HEK293T (cell line): Measurements from ENCODE around the gene PDE6B.

Source experiments
- CTCF ChIA-PET: fragments of 350-600 bp; formaldehyde crosslinking; extraction: SDS; loops from one replicate; lab custom pipeline; 2021; ENCODE audit warnings: antibody characterized with exemption, inconsistent platforms; lab: Yijun Ruan, JAX
- POLR2A ChIA-PET: fragments of 350-600 bp; formaldehyde crosslinking; extraction: SDS; loops from one replicate; lab custom pipeline; 2020; ENCODE audit warnings: antibody characterized with exemption, inconsistent platforms; lab: Yijun Ruan, JAX
- DNase-seq: peaks from one replicate; pipeline ENCODE4 v3.0.0; 2012; ENCODE audit warnings: mixed read lengths; ENCODE audit errors: extremely low spot score
- ARNT ChIP-seq: fragments of 450-650 bp; IDR thresholded peaks from 2 replicates; pipeline ENCODE4 v1.6.1; 2017; ENCODE audit warnings: mild to moderate bottlenecking
- BHLHE40 ChIP-seq: fragments of 450-650 bp; IDR thresholded peaks from 2 replicates; pipeline ENCODE4 v1.6.1; 2016; ENCODE audit warnings: mild to moderate bottlenecking, moderate library complexity, borderline replicate concordance
- CTBP1 ChIP-seq: fragments of 450-650 bp; IDR thresholded peaks from 2 replicates; pipeline ENCODE4 v1.6.1; 2016; ENCODE audit warnings: borderline replicate concordance
- ELF4 ChIP-seq: fragments of 450-650 bp; IDR thresholded peaks from 2 replicates; pipeline ENCODE4 v1.6.1; 2017; ENCODE audit warnings: antibody characterized with exemption
- FOXA1 ChIP-seq: fragments of 450-650 bp; IDR thresholded peaks from 2 replicates; pipeline ENCODE4 v1.6.1; 2016; ENCODE audit warnings: mild to moderate bottlenecking
- FOXK2 ChIP-seq: fragments of 450-650 bp; IDR thresholded peaks from 2 replicates; pipeline ENCODE4 v1.6.1; 2016; ENCODE audit warnings: mild to moderate bottlenecking
- FOXM1 ChIP-seq: fragments of 450-650 bp; IDR thresholded peaks from 2 replicates; pipeline ENCODE4 v1.6.1; 2017; ENCODE audit warnings: mild to moderate bottlenecking, borderline replicate concordance
- HDGF ChIP-seq: fragments of 450-650 bp; IDR thresholded peaks from 2 replicates; pipeline ENCODE4 v1.6.1; 2017; ENCODE audit warnings: antibody characterized with exemption, borderline replicate concordance
- L3MBTL2 ChIP-seq: fragments of 450-650 bp; conservative IDR thresholded peaks from 2 replicates; pipeline ENCODE4 v1.6.1; 2016; ENCODE audit warnings: mild to moderate bottlenecking
- LEF1 ChIP-seq: fragments of 450-650 bp; IDR thresholded peaks from 2 replicates; pipeline ENCODE4 v1.6.1; 2017; ENCODE audit warnings: mild to moderate bottlenecking, borderline replicate concordance
- NFRKB ChIP-seq: fragments of 450-650 bp; IDR thresholded peaks from 2 replicates; pipeline ENCODE4 v1.6.1; 2016; ENCODE audit warnings: mild to moderate bottlenecking, moderate library complexity
- SP1 ChIP-seq: fragments of 450-650 bp; IDR thresholded peaks from 2 replicates; pipeline ENCODE4 v1.6.1; 2017
- SUZ12 ChIP-seq: fragments of 450-650 bp; IDR thresholded peaks from 2 replicates; pipeline ENCODE4 v1.6.1; 2016; ENCODE audit warnings: mild to moderate bottlenecking
- TARDBP ChIP-seq: fragments of 450-650 bp; IDR thresholded peaks from 2 replicates; pipeline ENCODE4 v1.6.1; 2016
- ZNF384 ChIP-seq: fragments of 450-650 bp; IDR thresholded peaks from 2 replicates; pipeline ENCODE4 v1.6.1; 2016
- TF ChIP-seq, protein P1 (sequence below): fragments of 450-650 bp; IDR thresholded peaks from 2 replicates; pipeline ENCODE4 v1.6.1; 2016

The PDE6B gene

GRCh38 chr4:684623-685327 lies 59.4 kb downstream of the PDE6B start:
- ChIA-PET POLR2A (interaction anchor here (0.7 to 1.9 kb wide), 2 partner anchors 11 to 21 kb away, joined by 3 to 7 read pairs; partner anchors contain the start of genes ATP5ME, MYL5 and PCGF3), CTCF (interaction anchor here (1.4 to 1.6 kb wide), 3 partner anchors 7 to 57 kb away, joined by 5 to 10 read pairs (median 7); no protein-coding TSS in a partner anchor)
- DNase-seq, result no peak
- TF ChIP-seq SP1 (no peak), HDGF (no peak), ELF4 (no peak), FOXM1 (no peak), FOXA1 (no peak), FOXK2 (no peak), CTBP1 (no peak), SUZ12 (no peak), L3MBTL2 (no peak), ARNT (no peak), LEF1 (no peak), BHLHE40 (no peak), NFRKB (no peak), TARDBP (no peak), ZNF384 (no peak)
- TF ChIP-seq, protein P1, sequence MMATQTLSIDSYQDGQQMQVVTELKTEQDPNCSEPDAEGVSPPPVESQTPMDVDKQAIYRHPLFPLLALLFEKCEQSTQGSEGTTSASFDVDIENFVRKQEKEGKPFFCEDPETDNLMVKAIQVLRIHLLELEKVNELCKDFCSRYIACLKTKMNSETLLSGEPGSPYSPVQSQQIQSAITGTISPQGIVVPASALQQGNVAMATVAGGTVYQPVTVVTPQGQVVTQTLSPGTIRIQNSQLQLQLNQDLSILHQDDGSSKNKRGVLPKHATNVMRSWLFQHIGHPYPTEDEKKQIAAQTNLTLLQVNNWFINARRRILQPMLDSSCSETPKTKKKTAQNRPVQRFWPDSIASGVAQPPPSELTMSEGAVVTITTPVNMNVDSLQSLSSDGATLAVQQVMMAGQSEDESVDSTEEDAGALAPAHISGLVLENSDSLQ, result no peak

GRCh38 chr4:685679-686412 lies 60.5 kb downstream of the PDE6B start:
- TF ChIP-seq HDGF (no peak), CTBP1 (no peak), NFRKB (no peak), FOXA1 (no peak), SP1 (no peak), ZNF384 (no peak), ELF4 (no peak), FOXM1 (no peak), SUZ12 (no peak), L3MBTL2 (no peak)
- TF ChIP-seq, protein P1, result no peak
- CTCF ChIA-PET, result no interaction called here
- DNase-seq, result no peak
- POLR2A ChIA-PET, result interaction anchor here (0.6 kb wide), 1 partner anchor 12 kb away, joined by 3 read pairs; the partner anchor contains the start of genes ATP5ME and MYL5

DNA sequence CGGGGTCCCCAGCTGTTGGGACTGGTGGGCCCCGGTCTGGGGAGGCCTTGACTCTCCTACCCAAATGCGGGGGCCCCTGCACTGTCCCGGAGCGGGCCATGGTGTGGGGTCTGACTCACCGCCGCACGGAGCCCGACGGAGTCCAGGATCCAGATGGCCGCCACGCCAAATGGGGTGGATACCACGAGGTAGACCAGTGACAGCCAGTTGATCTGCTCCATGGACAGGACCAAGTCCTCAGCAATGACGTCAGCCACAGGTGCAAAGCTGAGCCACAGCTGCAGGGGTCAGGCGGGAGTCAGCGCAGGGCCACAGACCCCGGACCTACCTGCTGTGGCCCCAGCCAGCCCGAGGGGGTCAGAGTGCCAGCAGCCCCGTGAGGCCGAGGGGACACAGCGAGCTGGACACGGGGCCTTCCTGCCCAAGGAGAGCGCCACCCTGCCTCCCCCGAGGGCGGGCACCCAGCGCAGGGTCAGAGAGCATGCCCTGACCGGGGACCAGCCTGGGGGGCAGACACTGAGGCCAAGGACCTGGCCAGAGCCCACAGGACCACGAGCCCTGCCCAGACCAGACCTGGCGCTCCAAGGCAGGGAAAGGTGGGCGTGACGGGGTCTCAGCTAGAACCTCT lies 61.2 kb downstream of the PDE6B start:
- TF ChIP-seq NFRKB (no peak), FOXM1 (no peak), ARNT (no peak), TARDBP (no peak), L3MBTL2 (no peak), CTBP1 (no peak), ZNF384 (no peak), FOXA1 (no peak), BHLHE40 (no peak), SUZ12 (no peak), ELF4 (no peak), HDGF (no peak)
- TF ChIP-seq, protein P1, result no peak
- DNase-seq, result no peak
- ChIA-PET CTCF (no interaction called here), POLR2A (interaction anchor here (0.6 to 1.3 kb wide), 2 partner anchors 11 to 408 kb away, joined by 3 to 4 read pairs; no protein-coding TSS in a partner anchor)

GRCh38 chr4:687048-687970 lies 61.9 kb downstream of the PDE6B start:
- CTCF ChIA-PET, result no interaction called here
- no peak for TF ChIP-seq SP1
- TF ChIP-seq FOXK2, result no peak
- no peak for TF ChIP-seq BHLHE40
- TF ChIP-seq ARNT, result no peak
- TF ChIP-seq ELF4, result no peak
- TF ChIP-seq ZNF384, result no peak
- POLR2A ChIA-PET, result interaction anchor here (0.6 to 1.3 kb wide), 2 partner anchors 12 to 407 kb away, joined by 3 to 4 read pairs; no protein-coding TSS in a partner anchor
- DNase-seq, result no peak
